GM12878 (cell line): ENCODE results near the gene CES4A. TPM values are rescaled to one million over a fixed set of nuclear protein-coding genes. Genes with fewer than 3 reads are reported as not detected.

ENCODE experiments used
- ATAC-seq: fragments of 200-7000 bp; cut with Tn5 transposase; 3 replicates; pipeline ENCODE4 v1.9.1; 2020; ENCODE audit warnings: mild to moderate bottlenecking, moderate library complexity
- BruUV-seq: library from RNA; stranded (reverse); fragments of 400-500 nt; replicated peaks from 2 replicates; lab custom pipeline; 2021; lab: Mats Ljungman, UMichigan
- CTCF ChIA-PET: fragments of 300-600 bp; sonication (Branson Sonifier 250); formaldehyde crosslinking; extraction: SDS; loops from one replicate; lab custom pipeline; 2021; ENCODE audit warnings: inconsistent platforms; lab: Yijun Ruan, JAX
- POLR2A ChIA-PET: fragments of 350-600 bp; formaldehyde crosslinking; extraction: SDS; loops from one replicate; lab custom pipeline; 2021; ENCODE audit warnings: inconsistent platforms; lab: Charles Lee
- RAD21 ChIA-PET: fragments of 300-600 bp; sonication (Branson Sonifier 250); formaldehyde crosslinking; loops from one replicate; lab custom pipeline; 2023; ENCODE audit warnings: antibody characterized with exemption; ENCODE audit not compliant: unreplicated experiment; lab: Charles Lee
- SMC1A ChIA-PET: fragments of 300-600 bp; sonication (Branson Sonifier 250); formaldehyde crosslinking; loops from one replicate; lab custom pipeline; 2023; ENCODE audit not compliant: unreplicated experiment, uncharacterized antibody; lab: Charles Lee
- DNase-seq: peaks from one replicate; pipeline ENCODE4 v3.0.0-alpha.2; 2011; ENCODE audit warnings: low read depth, low spot score
- FAIRE-seq: peaks from 3 replicates; lab custom pipeline; 2011; peaks lifted over from hg19 to GRCh38; lab: Jason Lieb, UNC
- H2AFZ ChIP-seq: 2 replicates; pipeline ENCODE4 v1.6.0; 2011; ENCODE audit warnings: low read depth, low read length, control low read depth; ENCODE audit not compliant: control insufficient read depth
- H3K27ac ChIP-seq: 2 replicates; pipeline ENCODE4 v1.5.1; 2011; ENCODE audit warnings: control low read depth; ENCODE audit not compliant: control insufficient read depth, insufficient read depth
- H3K27me3 ChIP-seq, 2 experiments: replicated peaks in 1 of 2; 2 replicates each; pipeline versions ENCODE4 v1.6.0 to v1.6.1; 2011; ENCODE audit warnings: low read length in 1 of 2; ENCODE audit not compliant: control insufficient read depth in 2 of 2, insufficient read depth in 2 of 2
- H3K36me3 ChIP-seq, 2 experiments: 2 replicates each; pipeline ENCODE4 v1.5.1; 2011; ENCODE audit warnings: low read length in 1 of 2; ENCODE audit not compliant: control insufficient read depth in 2 of 2, insufficient read depth in 2 of 2
- H3K4me1 ChIP-seq: 2 replicates; pipeline ENCODE4 v1.6.1; 2011; ENCODE audit warnings: mild to moderate bottlenecking, low read length, moderate library complexity, mixed read lengths; ENCODE audit not compliant: control insufficient read depth, insufficient read depth
- H3K4me2 ChIP-seq: 2 replicates; pipeline ENCODE4 v1.6.0; 2011; ENCODE audit warnings: control low read depth; ENCODE audit not compliant: control insufficient read depth, insufficient read depth
- H3K4me3 ChIP-seq: fragments of 200-600 bp; sonication (generic); 2 replicates; pipeline ENCODE4 v1.5.1; 2016
- H3K79me2 ChIP-seq: 2 replicates; pipeline ENCODE4 v1.6.0; 2011; ENCODE audit warnings: low read length; ENCODE audit not compliant: control insufficient read depth, insufficient read depth
- H3K9ac ChIP-seq: 2 replicates; pipeline ENCODE4 v1.8.0; 2011; ENCODE audit warnings: low read length, control low read depth, mixed read lengths; ENCODE audit not compliant: control insufficient read depth, insufficient read depth
- H3K9me3 ChIP-seq: replicated peaks from 3 replicates; pipeline ENCODE4 v1.5.1; 2011; ENCODE audit warnings: mild to moderate bottlenecking, low read length; ENCODE audit not compliant: control insufficient read depth, insufficient read depth
- H4K20me1 ChIP-seq: 2 replicates; pipeline ENCODE4 v1.6.0; 2011; ENCODE audit not compliant: control insufficient read depth, insufficient read depth
- BACH1 ChIP-seq: fragments of 450-650 bp; IDR thresholded peaks from 2 replicates; pipeline ENCODE4 v1.6.1; 2017; ENCODE audit warnings: mild to moderate bottlenecking, borderline replicate concordance
- HDAC2 ChIP-seq: fragments of 200-600 bp; sonication (generic); IDR thresholded peaks from 2 replicates; pipeline ENCODE4 v1.6.1; 2017
- IKZF1 ChIP-seq: fragments of 450-650 bp; conservative IDR thresholded peaks from 2 replicates; pipeline ENCODE4 v1.6.1; 2017; ENCODE audit warnings: antibody characterized with exemption, mild to moderate bottlenecking
- IKZF2 ChIP-seq, 2 experiments: fragments of 450-650 bp; IDR thresholded peaks; 2 replicates each; pipeline ENCODE4 v1.6.1; 2017; ENCODE audit warnings: mild to moderate bottlenecking in 2 of 2, moderate library complexity in 2 of 2
- KAT2A ChIP-seq: conservative IDR thresholded peaks from 2 replicates; pipeline ENCODE4 v1.6.1; 2011; ENCODE audit warnings: low read depth, low read length; ENCODE audit not compliant: control insufficient read depth
- KLF5 ChIP-seq: fragments of 450-650 bp; IDR thresholded peaks from 2 replicates; pipeline ENCODE4 v1.6.1; 2014; ENCODE audit warnings: mild to moderate bottlenecking; ENCODE audit not compliant: partially characterized antibody
- MEF2A ChIP-seq: IDR thresholded peaks from 2 replicates; pipeline ENCODE4 v1.6.1; 2011; ENCODE audit warnings: low read depth, mild to moderate bottlenecking, low read length, moderate library complexity; ENCODE audit not compliant: insufficient read depth
- NFYB ChIP-seq: IDR thresholded peaks from 2 replicates; pipeline ENCODE4 v1.6.1; 2011; ENCODE audit warnings: low read depth, mild to moderate bottlenecking, low read length, improper control_type of control experiment, moderate library complexity; ENCODE audit not compliant: insufficient read depth
- NR2F1 ChIP-seq: fragments of 450-650 bp; conservative IDR thresholded peaks from 2 replicates; pipeline ENCODE4 v1.6.1; 2017; ENCODE audit warnings: mild to moderate bottlenecking
- RAD21 ChIP-seq: IDR thresholded peaks from 2 replicates; pipeline ENCODE4 v1.6.1; 2011; ENCODE audit warnings: mild to moderate bottlenecking, low read depth, low read length, moderate library complexity; ENCODE audit not compliant: insufficient read depth
- RBBP5 ChIP-seq: fragments of 200-600 bp; sonication (generic); conservative IDR thresholded peaks from 2 replicates; pipeline ENCODE4 v1.6.1; 2016
- SP1 ChIP-seq: IDR thresholded peaks from one replicate; pipeline ENCODE4 v1.6.1; 2011; ENCODE audit warnings: low read depth, low read length
- SUZ12 ChIP-seq: fragments of 200-600 bp; sonication (generic); IDR thresholded peaks from one replicate; pipeline ENCODE4 v1.6.1; 2018; ENCODE audit warnings: antibody characterized with exemption, mild to moderate bottlenecking; ENCODE audit not compliant: unreplicated experiment
- ZNF24 ChIP-seq: fragments of 450-650 bp; IDR thresholded peaks from 2 replicates; pipeline ENCODE4 v1.6.1; 2017; ENCODE audit warnings: antibody characterized with exemption, mild to moderate bottlenecking
- ZNF384 ChIP-seq: IDR thresholded peaks from 2 replicates; pipeline ENCODE4 v1.6.1; 2012; ENCODE audit warnings: low read depth, mild to moderate bottlenecking, low read length, improper control_type of control experiment, borderline replicate concordance
- WGBS: methylation state at CpG from one replicate; pipeline ENCODE4 v1.1.6; 2016; ENCODE audit warnings: low lambda C conversion rate; ENCODE audit not compliant: insufficient replicate concordance, insufficient coverage; ENCODE audit errors: missing lambda C conversion rate; 5-methylcytosine and 5-hydroxymethylcytosine counted together
- in situ Hi-C: fragments of 300-500 bp; cut with MboI; formaldehyde crosslinking; loops from 9 replicates; pipeline ENCODE4 v1.14.3; 2018; ENCODE audit warnings: mixed read lengths
- intact Hi-C: fragments of 100-400 bp; cut with micrococcal nuclease; formaldehyde crosslinking; loops from one replicate; pipeline ENCODE4 v1.14.2; 2022; ENCODE audit not compliant: unreplicated experiment
- polyA plus RNA-seq, 11 experiments: library from polyadenylated mRNA; depleted of rRNA in 4 of 11; unstranded in 6 of 11; stranded (reverse) in 5 of 11; fragments of >200 nt; fragmentation: Nextera tagmentation in 4 of 11; fragmentation: Illumina TruSeq in 1 of 11; extraction: Ambion mirVana in 4 of 11; extraction: Trizol in 1 of 11; gene quantifications; 1 replicate in 1 of 11; 2 replicates in 10 of 11; pipeline versions ENCODE4 v1.2.1 to v1.2.3, GENCODE V29; 2011 to 2016; ENCODE audit warnings: inconsistent platforms in 2 of 11, missing spikeins in 2 of 11, low read depth in 1 of 11
- total RNA-seq, 4 experiments: library from RNA; depleted of rRNA in 3 of 4; stranded (reverse); fragments of >200 nt in 3 of 4; fragmentation: Illumina TruSeq in 1 of 4; extraction: Trizol in 1 of 4; gene quantifications; 2 replicates each; pipeline versions ENCODE4 v1.2.1 to v1.2.3, GENCODE V29; 2013 to 2021
- TF ChIP-seq, protein P1 (sequence below): IDR thresholded peaks from 2 replicates; pipeline ENCODE4 v1.6.1; 2012; ENCODE audit warnings: low read depth, low read length, improper control_type of control experiment
- TF ChIP-seq, protein P2 (sequence below): fragments of 450-650 bp; IDR thresholded peaks from 2 replicates; pipeline ENCODE4 v1.6.1; 2017; ENCODE audit warnings: low read depth, mild to moderate bottlenecking, moderate library complexity
- TF ChIP-seq, protein P3 (sequence below): fragments of 450-650 bp; IDR thresholded peaks from 2 replicates; pipeline ENCODE4 v1.6.1; 2017; ENCODE audit warnings: mild to moderate bottlenecking

Gene CES4A
- total and polyA plus RNA-seq, 10 of the 15 experiments (the other 5 are each of a cell fraction or from before 2014, with no cell fraction given): 0.05 to 5.0 (median 2.1) TPM

DNA sequence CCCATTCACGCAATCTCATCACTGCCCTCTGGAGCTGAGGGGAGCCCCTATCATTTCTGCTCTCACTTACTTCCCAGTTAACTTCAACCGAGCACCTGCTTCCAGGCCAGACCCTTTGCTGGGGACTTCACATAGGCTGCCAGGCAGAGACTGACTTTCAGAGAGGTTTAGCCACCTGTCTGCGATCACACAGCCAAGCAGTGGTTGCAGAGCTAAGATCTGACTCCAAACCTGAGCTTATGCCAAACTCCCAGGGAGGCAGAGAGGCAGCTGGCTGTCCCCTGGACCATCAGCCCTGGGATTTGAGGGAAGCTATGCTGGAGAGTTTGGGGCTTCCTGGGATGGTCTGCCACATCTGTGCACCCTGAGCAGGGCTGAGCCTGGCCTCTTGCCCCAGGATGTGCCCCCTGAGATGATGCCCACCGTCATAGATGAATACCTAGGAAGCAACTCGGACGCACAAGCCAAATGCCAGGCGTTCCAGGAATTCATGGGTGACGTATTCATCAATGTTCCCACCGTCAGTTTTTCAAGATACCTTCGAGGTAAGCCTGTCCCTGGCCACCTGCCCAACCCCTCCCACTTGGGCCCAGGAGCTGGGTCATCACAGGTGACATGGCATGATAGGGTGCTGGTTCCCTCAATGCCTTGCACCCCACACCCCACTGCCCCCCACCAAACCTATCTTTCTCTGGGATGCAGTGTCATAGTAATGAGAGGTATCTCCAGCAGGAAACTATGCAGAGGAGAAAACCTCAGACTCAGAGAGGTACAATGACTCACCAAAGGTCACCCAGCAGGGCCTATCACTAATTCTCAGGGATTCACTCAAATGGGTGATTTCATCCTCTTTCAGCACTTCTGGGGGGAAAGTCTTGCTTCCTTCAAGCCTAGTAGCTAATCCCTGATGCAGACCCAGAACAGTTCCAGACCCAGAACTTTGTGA, 17.3 kb upstream of the CES4A start (continued):
- TF ChIP-seq SUZ12 (no peak), SP1 (no peak), RAD21 (no peak), NR2F1 (no peak), RBBP5 (no peak)
- TF ChIP-seq, protein P1, sequence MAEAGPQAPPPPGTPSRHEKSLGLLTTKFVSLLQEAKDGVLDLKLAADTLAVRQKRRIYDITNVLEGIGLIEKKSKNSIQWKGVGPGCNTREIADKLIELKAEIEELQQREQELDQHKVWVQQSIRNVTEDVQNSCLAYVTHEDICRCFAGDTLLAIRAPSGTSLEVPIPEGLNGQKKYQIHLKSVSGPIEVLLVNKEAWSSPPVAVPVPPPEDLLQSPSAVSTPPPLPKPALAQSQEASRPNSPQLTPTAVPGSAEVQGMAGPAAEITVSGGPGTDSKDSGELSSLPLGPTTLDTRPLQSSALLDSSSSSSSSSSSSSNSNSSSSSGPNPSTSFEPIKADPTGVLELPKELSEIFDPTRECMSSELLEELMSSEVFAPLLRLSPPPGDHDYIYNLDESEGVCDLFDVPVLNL: no peak
- TF ChIP-seq, protein P2, sequence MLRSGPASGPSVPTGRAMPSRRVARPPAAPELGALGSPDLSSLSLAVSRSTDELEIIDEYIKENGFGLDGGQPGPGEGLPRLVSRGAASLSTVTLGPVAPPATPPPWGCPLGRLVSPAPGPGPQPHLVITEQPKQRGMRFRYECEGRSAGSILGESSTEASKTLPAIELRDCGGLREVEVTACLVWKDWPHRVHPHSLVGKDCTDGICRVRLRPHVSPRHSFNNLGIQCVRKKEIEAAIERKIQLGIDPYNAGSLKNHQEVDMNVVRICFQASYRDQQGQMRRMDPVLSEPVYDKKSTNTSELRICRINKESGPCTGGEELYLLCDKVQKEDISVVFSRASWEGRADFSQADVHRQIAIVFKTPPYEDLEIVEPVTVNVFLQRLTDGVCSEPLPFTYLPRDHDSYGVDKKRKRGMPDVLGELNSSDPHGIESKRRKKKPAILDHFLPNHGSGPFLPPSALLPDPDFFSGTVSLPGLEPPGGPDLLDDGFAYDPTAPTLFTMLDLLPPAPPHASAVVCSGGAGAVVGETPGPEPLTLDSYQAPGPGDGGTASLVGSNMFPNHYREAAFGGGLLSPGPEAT: no peak

DNA sequence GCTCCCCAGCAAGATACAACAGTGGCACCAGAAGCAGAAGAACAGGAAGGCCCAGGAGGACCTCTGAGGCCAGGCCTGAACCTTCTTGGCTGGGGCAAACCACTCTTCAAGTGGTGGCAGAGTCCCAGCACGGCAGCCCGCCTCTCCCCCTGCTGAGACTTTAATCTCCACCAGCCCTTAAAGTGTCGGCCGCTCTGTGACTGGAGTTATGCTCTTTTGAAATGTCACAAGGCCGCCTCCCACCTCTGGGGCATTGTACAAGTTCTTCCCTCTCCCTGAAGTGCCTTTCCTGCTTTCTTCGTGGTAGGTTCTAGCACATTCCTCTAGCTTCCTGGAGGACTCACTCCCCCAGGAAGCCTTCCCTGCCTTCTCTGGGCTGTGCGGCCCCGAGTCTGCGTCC, 15.4 kb upstream of the CES4A start:
- Histone ChIP-seq H3K9me3 (no peaks in the 10 kb centered on the region), H3K36me3 (no peaks in the 10 kb centered on the region), H3K27me3 (no peaks in the 10 kb centered on the region; a peak in 1 of 4 replicates), H3K79me2 (no peaks in the 10 kb centered on the region), H4K20me1 (no peaks in the 10 kb centered on the region), H3K4me2 (no peak overlapping the region), H3K4me3 (no peak overlapping the region), H2AFZ (no peak overlapping the region), H3K9ac (no peak overlapping the region), H3K4me1 (peaks cover 3% of the 10 kb centered on the region; the same call in 1 of the 2 replicates), H3K27ac (no peak overlapping the region)
- in situ Hi-C loops: loop anchor here (10.0 kb wide), 1 partner anchor 182 kb away; the partner anchor contains the start of genes B3GNT9, FBXL8 and TRADD
- no peak for ATAC-seq
- no peak for FAIRE-seq
- 42% methylated on average over 9 of the region's 9 CpGs for WGBS
- no peak for DNase-seq
- SMC1A ChIA-PET: no interaction called here
- POLR2A ChIA-PET: no interaction called here
- no peak for TF ChIP-seq HDAC2
- TF ChIP-seq ZNF24: no peak
- TF ChIP-seq ZNF384: no peak
- no peak for TF ChIP-seq KAT2A
- no peak for TF ChIP-seq IKZF2 (IDR thresholded peaks at IDR 0.05)
- no peak for TF ChIP-seq IKZF1
- TF ChIP-seq, protein P3, sequence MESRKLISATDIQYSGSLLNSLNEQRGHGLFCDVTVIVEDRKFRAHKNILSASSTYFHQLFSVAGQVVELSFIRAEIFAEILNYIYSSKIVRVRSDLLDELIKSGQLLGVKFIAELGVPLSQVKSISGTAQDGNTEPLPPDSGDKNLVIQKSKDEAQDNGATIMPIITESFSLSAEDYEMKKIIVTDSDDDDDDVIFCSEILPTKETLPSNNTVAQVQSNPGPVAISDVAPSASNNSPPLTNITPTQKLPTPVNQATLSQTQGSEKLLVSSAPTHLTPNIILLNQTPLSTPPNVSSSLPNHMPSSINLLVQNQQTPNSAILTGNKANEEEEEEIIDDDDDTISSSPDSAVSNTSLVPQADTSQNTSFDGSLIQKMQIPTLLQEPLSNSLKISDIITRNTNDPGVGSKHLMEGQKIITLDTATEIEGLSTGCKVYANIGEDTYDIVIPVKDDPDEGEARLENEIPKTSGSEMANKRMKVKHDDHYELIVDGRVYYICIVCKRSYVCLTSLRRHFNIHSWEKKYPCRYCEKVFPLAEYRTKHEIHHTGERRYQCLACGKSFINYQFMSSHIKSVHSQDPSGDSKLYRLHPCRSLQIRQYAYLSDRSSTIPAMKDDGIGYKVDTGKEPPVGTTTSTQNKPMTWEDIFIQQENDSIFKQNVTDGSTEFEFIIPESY: no peak
- TF ChIP-seq BACH1: no peak
- no peak for TF ChIP-seq MEF2A
- no peak for TF ChIP-seq NFYB
- no peak for TF ChIP-seq KLF5
- intact Hi-C loops: no loop called here
- CTCF ChIA-PET: interaction anchor here (1.0 to 1.2 kb wide), 2 partner anchors 12 to 20 kb away, joined by 3 to 4 read pairs; partner anchors contain the start of gene CES3
- RAD21 ChIA-PET: no interaction called here
- BruUV-seq: no TSS peak
